ENCODE results near the gene ERGIC2. TPM values are rescaled to one million over a fixed set of nuclear protein-coding genes. Genes with fewer than 3 reads are reported as not detected.
A peak's percentile ranks its signal among the peaks of the same experiment; 100 is the strongest.

ERGIC2 gene
- total and polyA plus RNA-seq, 9 donors = 53.5 to 81.6 (median 59.7) TPM

- Histone ChIP-seq H3K36me3 (ENCODE audit: control insufficient read depth, insufficient read depth, low read length) (peaks cover 5% of the 10 kb centered on the region), H3K27me3 (ENCODE audit: control insufficient read depth, insufficient read depth, low read length) (no peaks in the 10 kb centered on the region), H3K27ac (ENCODE audit: low read length) (no peak overlapping the region), H3K9me3 (replicated peaks; ENCODE audit: control insufficient read depth, low read depth, low read length) (no peaks in the 10 kb centered on the region), H3K4me3 (ENCODE audit: low read length) (no peak overlapping the region), H3K4me1 (ENCODE audit: control insufficient read depth, insufficient read depth, low read length) (no peaks in the 10 kb centered on the region)
- WGBS (ENCODE audit: insufficient coverage) = no CpG with 5 or more reads among the region's 1 CpG
- no peak for DNase-seq
Measured at GRCh38 chr12:29337325-29337724, 43.6 kb downstream of the ERGIC2 start.

- no CpG with 5 or more reads among the region's 2 CpGs for WGBS (ENCODE audit: insufficient coverage)
- H3K36me3 ChIP-seq (ENCODE audit: control insufficient read depth, insufficient read depth, low read length) = no peaks in the 10 kb centered on the region
- no peaks in the 10 kb centered on the region for H3K9me3 ChIP-seq (replicated peaks; ENCODE audit: control insufficient read depth, low read depth, low read length)
- DNase-seq = no peak
- H3K27ac ChIP-seq (ENCODE audit: low read length) = no peak overlapping the region
- no peak overlapping the region for H3K4me3 ChIP-seq (ENCODE audit: low read length)
- no peaks in the 10 kb centered on the region for H3K27me3 ChIP-seq (ENCODE audit: control insufficient read depth, insufficient read depth, low read length)
- no peaks in the 10 kb centered on the region for H3K4me1 ChIP-seq (ENCODE audit: control insufficient read depth, insufficient read depth, low read length)
Measured at GRCh38 chr12:29334937-29335336, 46.0 kb downstream of the ERGIC2 start.

GRCh38 chr12:29333178-29333577 is 47.8 kb downstream of the ERGIC2 start:
- DNase-seq = no peak
- Histone ChIP-seq H3K36me3 (ENCODE audit: control insufficient read depth, insufficient read depth, low read length) (no peaks in the 10 kb centered on the region), H3K4me3 (ENCODE audit: low read length) (no peak overlapping the region), H3K27me3 (ENCODE audit: control insufficient read depth, insufficient read depth, low read length) (no peaks in the 10 kb centered on the region), H3K27ac (ENCODE audit: low read length) (no peak overlapping the region), H3K9me3 (replicated peaks; ENCODE audit: control insufficient read depth, low read depth, low read length) (no peaks in the 10 kb centered on the region), H3K4me1 (ENCODE audit: control insufficient read depth, insufficient read depth, low read length) (no peaks in the 10 kb centered on the region)
- no CpG with 5 or more reads among the region's 1 CpG for WGBS (ENCODE audit: insufficient coverage)

GRCh38 chr12:29329411-29329810 is 51.6 kb downstream of the ERGIC2 start:
- no peaks in the 10 kb centered on the region for H3K36me3 ChIP-seq (ENCODE audit: control insufficient read depth, insufficient read depth, low read length)
- no CpG with 5 or more reads among the region's 1 CpG for WGBS (ENCODE audit: insufficient coverage)
- no peaks in the 10 kb centered on the region for H3K27me3 ChIP-seq (ENCODE audit: control insufficient read depth, insufficient read depth, low read length)

GRCh38 chr12:29322157-29322556 is 58.8 kb downstream of the ERGIC2 start:
- Histone ChIP-seq H3K27me3 (ENCODE audit: control insufficient read depth, insufficient read depth, low read length) (no peaks in the 10 kb centered on the region), H3K36me3 (ENCODE audit: control insufficient read depth, insufficient read depth, low read length) (no peaks in the 10 kb centered on the region), H3K4me3 (ENCODE audit: low read length) (no peak overlapping the region), H3K9me3 (replicated peaks; ENCODE audit: control insufficient read depth, low read depth, low read length) (no peaks in the 10 kb centered on the region), H3K4me1 (ENCODE audit: control insufficient read depth, insufficient read depth, low read length) (no peaks in the 10 kb centered on the region), H3K27ac (ENCODE audit: low read length) (no peak overlapping the region)
- no peak for DNase-seq
- WGBS (ENCODE audit: insufficient coverage) = 94% methylated on average over 2 of the region's 3 CpGs

More at GRCh38 chr12:29329411-29329810, 51.6 kb downstream of the ERGIC2 start:
- no peak overlapping the region for H3K27ac ChIP-seq (ENCODE audit: low read length)
- H3K4me1 ChIP-seq (ENCODE audit: control insufficient read depth, insufficient read depth, low read length) = no peaks in the 10 kb centered on the region
- no peak for DNase-seq
- H3K4me3 ChIP-seq (ENCODE audit: low read length) = no peak overlapping the region
- no peaks in the 10 kb centered on the region for H3K9me3 ChIP-seq (replicated peaks; ENCODE audit: control insufficient read depth, low read depth, low read length)

- Histone ChIP-seq H3K4me3 (ENCODE audit: low read length) (no peak overlapping the region), H3K36me3 (ENCODE audit: control insufficient read depth, insufficient read depth, low read length) (no peaks in the 10 kb centered on the region), H3K9me3 (replicated peaks; ENCODE audit: control insufficient read depth, low read depth, low read length) (no peaks in the 10 kb centered on the region), H3K4me1 (ENCODE audit: control insufficient read depth, insufficient read depth, low read length) (no peaks in the 10 kb centered on the region), H3K27ac (ENCODE audit: low read length) (no peak overlapping the region), H3K27me3 (ENCODE audit: control insufficient read depth, insufficient read depth, low read length) (no peaks in the 10 kb centered on the region)
- DNase-seq = no peak
- WGBS (ENCODE audit: insufficient coverage) = no CpG with 5 or more reads among the region's 2 CpGs
Measured at GRCh38 chr12:29320295-29321085, 60.5 kb downstream of the ERGIC2 start.

- peak; percentile 83 for DNase-seq
- Histone ChIP-seq H3K4me3 (ENCODE audit: low read length) (no peak overlapping the region), H3K36me3 (ENCODE audit: control insufficient read depth, insufficient read depth, low read length) (no peaks in the 10 kb centered on the region), H3K27me3 (ENCODE audit: control insufficient read depth, insufficient read depth, low read length) (no peaks in the 10 kb centered on the region), H3K9me3 (replicated peaks; ENCODE audit: control insufficient read depth, low read depth, low read length) (no peaks in the 10 kb centered on the region), H3K4me1 (ENCODE audit: control insufficient read depth, insufficient read depth, low read length) (no peaks in the 10 kb centered on the region), H3K27ac (ENCODE audit: low read length) (no peak overlapping the region)
- 15% methylated on average over 2 of the region's 8 CpGs for WGBS (ENCODE audit: insufficient coverage)
Measured at GRCh38 chr12:29317556-29318363, 63.2 kb downstream of the ERGIC2 start.

GRCh38 chr12:29316752-29317151 is 64.2 kb downstream of the ERGIC2 start:
- peak; percentile 52 for DNase-seq
- Histone ChIP-seq H3K27me3 (ENCODE audit: control insufficient read depth, insufficient read depth, low read length) (no peaks in the 10 kb centered on the region), H3K36me3 (ENCODE audit: control insufficient read depth, insufficient read depth, low read length) (no peaks in the 10 kb centered on the region), H3K4me1 (ENCODE audit: control insufficient read depth, insufficient read depth, low read length) (no peaks in the 10 kb centered on the region), H3K27ac (ENCODE audit: low read length) (no peak overlapping the region), H3K4me3 (ENCODE audit: low read length) (no peak overlapping the region), H3K9me3 (replicated peaks; ENCODE audit: control insufficient read depth, low read depth, low read length) (no peaks in the 10 kb centered on the region)
- WGBS (ENCODE audit: insufficient coverage) = 57% methylated on average over 1 of the region's 4 CpGs

- no CpG with 5 or more reads among the region's 2 CpGs for WGBS (ENCODE audit: insufficient coverage)
- H3K4me1 ChIP-seq (ENCODE audit: control insufficient read depth, insufficient read depth, low read length) = no peaks in the 10 kb centered on the region
- peak; percentile 54 for DNase-seq
- H3K9me3 ChIP-seq (replicated peaks; ENCODE audit: control insufficient read depth, low read depth, low read length) = no peaks in the 10 kb centered on the region
- no peak overlapping the region for H3K27ac ChIP-seq (ENCODE audit: low read length)
- H3K36me3 ChIP-seq (ENCODE audit: control insufficient read depth, insufficient read depth, low read length) = no peaks in the 10 kb centered on the region
- H3K27me3 ChIP-seq (ENCODE audit: control insufficient read depth, insufficient read depth, low read length) = no peaks in the 10 kb centered on the region
- no peak overlapping the region for H3K4me3 ChIP-seq (ENCODE audit: low read length)
Measured at GRCh38 chr12:29314416-29314815, 66.6 kb downstream of the ERGIC2 start.

GRCh38 chr12:29310899-29311298 is 70.1 kb downstream of the ERGIC2 start:
- H3K27ac ChIP-seq (ENCODE audit: low read length) = no peak overlapping the region
- no peaks in the 10 kb centered on the region for H3K9me3 ChIP-seq (replicated peaks; ENCODE audit: control insufficient read depth, low read depth, low read length)
- DNase-seq = no peak
- no peak overlapping the region for H3K4me3 ChIP-seq (ENCODE audit: low read length)
- 65% methylated on average over 3 of the region's 4 CpGs for WGBS (ENCODE audit: insufficient coverage)
- H3K36me3 ChIP-seq (ENCODE audit: control insufficient read depth, insufficient read depth, low read length) = no peaks in the 10 kb centered on the region
- H3K4me1 ChIP-seq (ENCODE audit: control insufficient read depth, insufficient read depth, low read length) = no peaks in the 10 kb centered on the region
- no peaks in the 10 kb centered on the region for H3K27me3 ChIP-seq (ENCODE audit: control insufficient read depth, insufficient read depth, low read length)

All from muscle of leg (tissue), 11 donors.